ENCODE results near the gene WIPF3.

WIPF3 gene

GRCh38 chr7:29847916-29848315 is 41.6 kb downstream of the WIPF3 start:
- no peak for DNase-seq (ENCODE audit: low read depth)

- DNase-seq (ENCODE audit: low read depth), result no peak
Measured at GRCh38 chr7:29848941-29849340, 42.6 kb downstream of the WIPF3 start.

GRCh38 chr7:29851487-29851886 is 45.2 kb downstream of the WIPF3 start:
- DNase-seq (ENCODE audit: low read depth), result no peak

GRCh38 chr7:29852457-29852856 is 46.1 kb downstream of the WIPF3 start:
- DNase-seq (ENCODE audit: low read depth), result no peak

- no peak for DNase-seq (ENCODE audit: low read depth)
Measured at GRCh38 chr7:29853072-29853471, 46.8 kb downstream of the WIPF3 start.

- no peak for DNase-seq (ENCODE audit: low read depth)
Measured at GRCh38 chr7:29853789-29854188, 47.5 kb downstream of the WIPF3 start.

GRCh38 chr7:29854257-29854938 is 48.1 kb downstream of the WIPF3 start:
- no peak for DNase-seq (ENCODE audit: low read depth)

- no peak for DNase-seq (ENCODE audit: low read depth)
Measured at GRCh38 chr7:29857654-29858053, 51.3 kb downstream of the WIPF3 start.

GRCh38 chr7:29858191-29858951 is 52.1 kb downstream of the WIPF3 start:
- no peak for DNase-seq (ENCODE audit: low read depth)

- DNase-seq (ENCODE audit: low read depth), result no peak
Measured at GRCh38 chr7:29859104-29859503, 52.8 kb downstream of the WIPF3 start.

- DNase-seq (ENCODE audit: low read depth), result no peak
Measured at GRCh38 chr7:29859524-29860185, 53.3 kb downstream of the WIPF3 start.

- no peak for DNase-seq (ENCODE audit: low read depth)
Measured at GRCh38 chr7:29860186-29860585, 53.9 kb downstream of the WIPF3 start.

- DNase-seq (ENCODE audit: low read depth), result no peak
Measured at GRCh38 chr7:29861884-29862283, 55.6 kb downstream of the WIPF3 start.

- no peak for DNase-seq (ENCODE audit: low read depth)
Measured at GRCh38 chr7:29864656-29865055, 58.3 kb downstream of the WIPF3 start.

GRCh38 chr7:29865526-29865925 is 59.2 kb downstream of the WIPF3 start:
- peak; percentile 68 for DNase-seq (ENCODE audit: low read depth)

- no peak for DNase-seq (ENCODE audit: low read depth)
Measured at GRCh38 chr7:29866490-29866930, 60.2 kb downstream of the WIPF3 start.

GRCh38 chr7:29871787-29872398 is 65.6 kb downstream of the WIPF3 start:
- peak; percentile 85 for DNase-seq (ENCODE audit: low read depth)

- DNase-seq (ENCODE audit: low read depth), result no peak
Measured at GRCh38 chr7:29873644-29874294, 67.5 kb downstream of the WIPF3 start.

- no peak for DNase-seq (ENCODE audit: low read depth)
Measured at GRCh38 chr7:29875741-29876140, 69.4 kb downstream of the WIPF3 start.

GRCh38 chr7:29877196-29877595 is 70.9 kb downstream of the WIPF3 start:
- DNase-seq (ENCODE audit: low read depth), result no peak

- no peak for DNase-seq (ENCODE audit: low read depth)
Measured at GRCh38 chr7:29878081-29878688, 71.9 kb downstream of the WIPF3 start.

- no peak for DNase-seq (ENCODE audit: low read depth)
Measured at GRCh38 chr7:29879609-29880008, 73.3 kb downstream of the WIPF3 start.

Measured in GM04503 (cell line).